Vagina (tissue), 2 donors: ENCODE measurements around the gene POU2F3.

Experiments used
- POLR2AphosphoS5 ChIP-seq, 2 donors: sonication (generic); formaldehyde crosslinking; IDR thresholded peaks; one replicate each; pipeline ENCODE4 v1.9.0; 2017; ENCODE audit warnings: antibody characterized with exemption in 2 of 2, mild to moderate bottlenecking in 2 of 2, low read depth in 1 of 2; ENCODE audit not compliant: insufficient read depth in 1 of 2
- TF ChIP-seq, protein P1 (sequence below), 3 experiments: fragments of 450-650 bp in 2 of 3; fragments of 200-600 bp in 1 of 3; sonication (generic) in 1 of 3; IDR thresholded peaks; one replicate each; pipeline ENCODE4 v1.5.1; 2017 to 2019; ENCODE audit warnings: antibody characterized with exemption in 3 of 3, mild to moderate bottlenecking in 2 of 3, moderate library complexity in 2 of 3

- no peak for TF ChIP-seq POLR2AphosphoS5 (IDR thresholded peaks at IDR 0.05; ENCODE audit: insufficient read depth in 1 of 2, low read depth in 1 of 2)
- TF ChIP-seq, protein P1, sequence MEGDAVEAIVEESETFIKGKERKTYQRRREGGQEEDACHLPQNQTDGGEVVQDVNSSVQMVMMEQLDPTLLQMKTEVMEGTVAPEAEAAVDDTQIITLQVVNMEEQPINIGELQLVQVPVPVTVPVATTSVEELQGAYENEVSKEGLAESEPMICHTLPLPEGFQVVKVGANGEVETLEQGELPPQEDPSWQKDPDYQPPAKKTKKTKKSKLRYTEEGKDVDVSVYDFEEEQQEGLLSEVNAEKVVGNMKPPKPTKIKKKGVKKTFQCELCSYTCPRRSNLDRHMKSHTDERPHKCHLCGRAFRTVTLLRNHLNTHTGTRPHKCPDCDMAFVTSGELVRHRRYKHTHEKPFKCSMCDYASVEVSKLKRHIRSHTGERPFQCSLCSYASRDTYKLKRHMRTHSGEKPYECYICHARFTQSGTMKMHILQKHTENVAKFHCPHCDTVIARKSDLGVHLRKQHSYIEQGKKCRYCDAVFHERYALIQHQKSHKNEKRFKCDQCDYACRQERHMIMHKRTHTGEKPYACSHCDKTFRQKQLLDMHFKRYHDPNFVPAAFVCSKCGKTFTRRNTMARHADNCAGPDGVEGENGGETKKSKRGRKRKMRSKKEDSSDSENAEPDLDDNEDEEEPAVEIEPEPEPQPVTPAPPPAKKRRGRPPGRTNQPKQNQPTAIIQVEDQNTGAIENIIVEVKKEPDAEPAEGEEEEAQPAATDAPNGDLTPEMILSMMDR (IDR thresholded peaks at IDR 0.05) = no peak
Measured at GRCh38 chr11:120212926-120213325, 27.0 kb upstream of the POU2F3 start.
